Measurements from ENCODE around the gene PCDHGB6. TPM values are rescaled to one million over a fixed set of nuclear protein-coding genes. Genes with fewer than 3 reads are reported as not detected.
A peak's percentile ranks its signal among the peaks of the same experiment; 100 is the strongest.

The PCDHGB6 gene
- total RNA-seq, 1 experiment from 2014 or later: 0.23 TPM

- CTCF ChIA-PET: interaction anchor here (0.6 to 1.0 kb wide), 3 partner anchors 52 to 137 kb away, joined by 3 to 6 read pairs (median 3); partner anchors contain the start of genes PCDHB14, PCDHGA10 and PCDHGB7
These were observed 47.1 kb upstream of the PCDHGB6 start for GRCh38 chr5:141360685-141361084.

GRCh38 chr5:141362719-141363118 is 45.1 kb upstream of the PCDHGB6 start:
- no TSS peak for BruUV-seq (replicated peaks)
- ATAC-seq (no peak), DNase-seq (ENCODE audit: low read depth, low spot score) (no peak)
- POLR2A ChIA-PET: no interaction called here
- Histone ChIP-seq H3K27me3 (ENCODE audit: control insufficient read depth, insufficient read depth, low read length) (no peaks in the 10 kb centered on the region), H3K27ac (ENCODE audit: low read length) (no peak overlapping the region), H3K4me3 (ENCODE audit: low read depth in 2 of 2, low read length in 2 of 2) (no peak overlapping the region), H3K36me3 (ENCODE audit: control insufficient read depth, insufficient read depth, low read length) (no peaks in the 10 kb centered on the region), H3K4me1 (ENCODE audit: control insufficient read depth, insufficient read depth, low read length) (no peaks in the 10 kb centered on the region), H3K9me3 (ENCODE audit: control insufficient read depth, insufficient read depth, low read depth, low read length) (peaks cover 13% of the 10 kb centered on the region; the same call in 1 of the 2 replicates)
- TF ChIP-seq TCF7L2 (IDR thresholded peaks at IDR 0.05; ENCODE audit: low read depth, low read length) (no peak), SIN3A (IDR thresholded peaks at IDR 0.05; ENCODE audit: borderline replicate concordance, insufficient read depth, low read depth, low read length) (no peak), CTCF (IDR thresholded peaks at IDR 0.05) (no peak), REST (IDR thresholded peaks at IDR 0.05; ENCODE audit: insufficient read depth in 1 of 2, low read depth in 2 of 2, low read length in 1 of 2) (no peak), POLR2AphosphoS5 (IDR thresholded peaks at IDR 0.05; ENCODE audit: low read depth, low read length) (no peak)
- CTCF ChIA-PET: no interaction called here
- in situ Hi-C loops (cut with HindIII; ENCODE audit: low pct_unique_long_range_greater_than_20kb, low sequenced_read_pairs): no loop called here
- intact Hi-C loops (cut with micrococcal nuclease; ENCODE audit: unreplicated experiment): loop anchor here (10.0 kb wide), 1 partner anchor 52 kb away; the partner anchor contains the start of genes PCDHGA10 and PCDHGB7

More at GRCh38 chr5:141360685-141361084, 47.1 kb upstream of the PCDHGB6 start:
- Histone ChIP-seq H3K4me1 (ENCODE audit: control insufficient read depth, insufficient read depth, low read length) (no peaks in the 10 kb centered on the region), H3K36me3 (ENCODE audit: control insufficient read depth, insufficient read depth, low read length) (no peaks in the 10 kb centered on the region), H3K4me3 (ENCODE audit: low read depth in 2 of 2, low read length in 2 of 2) (peak overlapping the region in 1 of 2 experiments; percentile 82; a peak in 3 of 4 replicates), H3K27ac (ENCODE audit: low read length) (no peak overlapping the region), H3K27me3 (ENCODE audit: control insufficient read depth, insufficient read depth, low read length) (no peaks in the 10 kb centered on the region), H3K9me3 (ENCODE audit: control insufficient read depth, insufficient read depth, low read depth, low read length) (peaks cover 13% of the 10 kb centered on the region; the same call in 1 of the 2 replicates)
- in situ Hi-C loops (cut with HindIII; ENCODE audit: low pct_unique_long_range_greater_than_20kb, low sequenced_read_pairs) (no loop called here), intact Hi-C loops (cut with micrococcal nuclease; ENCODE audit: unreplicated experiment) (loop anchor here (10.0 kb wide), 1 partner anchor 54 kb away; the partner anchor contains the start of genes PCDHGA10 and PCDHGB7)
- TF ChIP-seq SIN3A (IDR thresholded peaks at IDR 0.05; ENCODE audit: borderline replicate concordance, insufficient read depth, low read depth, low read length): no peak
- ATAC-seq (no peak), DNase-seq (ENCODE audit: low read depth, low spot score) (no peak)
- no TSS peak for BruUV-seq (replicated peaks)
- POLR2A ChIA-PET: no interaction called here

- BruUV-seq (replicated peaks): no TSS peak
These were observed 43.7 kb upstream of the PCDHGB6 start, which contains the start of gene PCDHGA5 for GRCh38 chr5:141363952-141364660. Gene PCDHGA5 (plus strand): TSS chr5:141364162. CDS start chr5:141364331, 169 bp downstream.

More at GRCh38 chr5:141363952-141364660, 43.7 kb upstream of the PCDHGB6 start, which contains the start of gene PCDHGA5:
- no peak for DNase-seq (ENCODE audit: low read depth, low spot score)
- Histone ChIP-seq H3K27ac (ENCODE audit: low read length) (no peak within 1 kb of the TSS), H3K4me3 (ENCODE audit: low read depth in 2 of 2, low read length in 2 of 2) (no peak within 1 kb of the TSS), H3K4me1 (ENCODE audit: control insufficient read depth, insufficient read depth, low read length) (no peaks in the 10 kb centered on the region), H3K36me3 (ENCODE audit: control insufficient read depth, insufficient read depth, low read length) (no peaks in the 10 kb centered on the region), H3K9me3 (ENCODE audit: control insufficient read depth, insufficient read depth, low read depth, low read length) (peaks cover 13% of the 10 kb centered on the region; the same call in 1 of the 2 replicates), H3K27me3 (ENCODE audit: control insufficient read depth, insufficient read depth, low read length) (no peaks in the 10 kb centered on the region)
- TF ChIP-seq CTCF (IDR thresholded peaks at IDR 0.05) (no peak), TCF7L2 (IDR thresholded peaks at IDR 0.05; ENCODE audit: low read depth, low read length) (no peak)
- POLR2A ChIA-PET: no interaction called here
- intact Hi-C loops (cut with micrococcal nuclease; ENCODE audit: unreplicated experiment) (loop anchor here (10.0 kb wide), 1 partner anchor 51 kb away; the partner anchor contains the start of genes PCDHGA10 and PCDHGB7), in situ Hi-C loops (cut with HindIII; ENCODE audit: low pct_unique_long_range_greater_than_20kb, low sequenced_read_pairs) (no loop called here)
- CTCF ChIA-PET: interaction anchor here (1.5 kb wide), 1 partner anchor 14 kb away, joined by 6 read pairs; the partner anchor contains the start of gene PCDHGB1
- no peak for ATAC-seq

Data from Panc1 (cell line).